Bladder microvascular endothelial cell (primary cell): ENCODE data around the gene STK16. TPM values are rescaled to one million over a fixed set of nuclear protein-coding genes. Genes with fewer than 3 reads are reported as not detected.

Experiments used
- total RNA-seq: library from RNA; depleted of rRNA; stranded (reverse); fragments of >200 nt; gene quantifications from 2 replicates; pipeline ENCODE4 v1.2.3, GENCODE V29; 2014

Gene STK16
- 16.5 and 21.8 TPM in 2 replicates for total RNA-seq

GRCh38 chr2:219245148-219245898 is at the start of gene STK16, which contains the start of gene GLB1L:
Gene STK16 (plus strand): TSS chr2:219245479. CDS start chr2:219246000, 521 bp downstream.
Gene GLB1L (minus strand): TSS chr2:219245444. CDS start chr2:219243573, 1,871 bp downstream.

GRCh38 chr2:219206328-219207133 is 38.7 kb upstream of the STK16 start, which contains the start of gene ZFAND2B:
Gene ZFAND2B (plus strand): TSS chr2:219206782. CDS start chr2:219206988, 206 bp downstream.

DNA sequence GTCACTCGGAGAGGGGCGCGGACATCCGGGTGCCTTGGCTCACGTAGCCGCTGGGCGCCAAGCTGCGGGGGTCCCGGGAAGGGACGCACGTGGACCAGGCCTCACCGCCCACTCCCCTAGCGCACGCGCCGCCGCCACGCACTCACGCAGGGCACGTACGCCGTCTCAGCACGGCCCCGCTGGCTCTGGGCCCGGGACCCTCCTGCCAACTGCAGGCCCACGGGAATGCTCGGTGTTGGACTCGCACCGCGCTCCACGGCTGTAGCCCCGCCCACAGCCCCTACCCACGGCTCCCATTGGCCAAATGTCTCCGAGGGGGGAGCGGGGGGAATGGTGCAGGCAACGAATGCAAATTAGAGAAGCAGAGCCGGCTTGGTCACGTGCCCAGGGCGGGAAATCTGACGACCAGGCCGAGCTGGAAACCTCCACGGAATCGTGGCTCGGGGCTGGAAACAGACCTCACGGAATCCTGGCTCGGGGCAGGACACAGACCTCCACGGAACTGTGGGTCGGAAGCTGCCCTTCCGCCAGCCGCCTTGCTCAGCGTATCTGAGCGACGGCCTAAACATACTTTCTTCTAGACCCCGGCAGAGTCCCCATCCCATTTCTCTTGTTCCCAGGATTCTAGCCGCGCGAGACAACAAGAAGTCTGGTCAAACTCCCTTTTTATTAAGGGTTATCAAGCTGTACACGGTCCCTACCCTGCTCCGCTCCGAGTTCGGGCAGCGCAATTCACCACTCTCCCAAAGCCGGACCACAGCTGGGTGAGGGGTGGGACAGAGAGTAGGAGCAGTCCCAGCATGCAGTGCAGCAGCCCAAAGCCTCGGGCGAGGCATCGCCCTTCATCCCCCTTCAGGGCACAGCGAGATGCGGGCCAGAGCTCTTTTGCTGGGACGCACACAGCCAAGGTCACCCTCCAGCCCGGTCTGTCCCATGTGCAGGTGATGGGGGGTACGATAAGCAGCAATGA is 26.3 kb upstream of the STK16 start, which contains the start of gene ABCB6:
Gene ABCB6, minus strand, starts transcription at position 227 of the 970 bp plus-strand sequence. CDS start 285 bp downstream, outside the sequence.

DNA sequence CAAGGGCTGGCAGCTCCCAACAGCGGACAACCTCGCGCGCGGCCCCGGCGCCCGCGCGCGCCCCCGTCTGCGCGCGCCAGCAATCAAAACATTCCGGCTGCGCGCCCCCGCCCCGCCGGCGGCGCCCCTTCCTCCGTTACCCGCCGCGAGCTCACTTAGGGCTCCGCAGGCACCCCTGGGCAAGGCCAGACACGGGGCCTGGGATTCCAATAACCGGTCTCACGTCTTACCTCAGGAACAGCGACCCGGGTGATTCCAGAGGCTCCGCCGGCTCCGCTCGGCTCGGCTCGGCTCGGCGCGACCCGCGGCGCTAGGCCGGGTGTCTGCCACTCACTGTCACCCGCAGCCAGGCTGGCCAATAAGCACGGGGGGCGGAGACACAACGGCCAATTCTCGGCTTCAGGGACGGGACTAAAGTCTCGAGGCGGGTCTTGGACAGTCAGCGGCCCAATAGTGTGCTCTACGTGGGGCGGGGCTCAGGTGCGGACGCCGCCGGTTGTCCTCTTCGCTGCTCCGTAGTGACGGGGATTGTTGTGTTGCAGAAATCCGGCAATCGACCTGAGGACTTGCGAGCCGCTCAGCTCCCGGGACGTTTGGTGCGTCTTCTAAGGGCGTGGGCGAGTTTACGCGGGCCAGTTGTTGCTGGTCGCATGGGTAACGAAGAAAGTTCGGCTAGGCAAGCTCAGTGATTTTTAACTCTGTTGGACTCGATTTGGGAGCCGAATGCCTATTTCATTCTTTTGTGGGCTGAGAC is 15.8 kb upstream of the STK16 start, which contains the start of the genes ANKZF1 and ATG9A:
Gene ANKZF1, plus strand, starts transcription at position 502 of the 754 bp plus-strand sequence. CDS start 452 bp downstream, outside the sequence.
Gene ATG9A, minus strand, starts transcription at position 332 of the 754 bp plus-strand sequence. CDS start 1,612 bp downstream, outside the sequence.

GRCh38 chr2:219252900-219253752 is 7.8 kb downstream of the STK16 start, which contains the start of gene TUBA4B:
Gene TUBA4B (plus strand): TSS chr2:219253243. CDS start chr2:219253408, 165 bp downstream.

GRCh38 chr2:219253753-219254589 is 8.7 kb downstream of the STK16 start, which contains the start of gene TUBA4A:
Gene TUBA4A (minus strand): TSS chr2:219253918. CDS start chr2:219253858, 60 bp downstream.

DNA sequence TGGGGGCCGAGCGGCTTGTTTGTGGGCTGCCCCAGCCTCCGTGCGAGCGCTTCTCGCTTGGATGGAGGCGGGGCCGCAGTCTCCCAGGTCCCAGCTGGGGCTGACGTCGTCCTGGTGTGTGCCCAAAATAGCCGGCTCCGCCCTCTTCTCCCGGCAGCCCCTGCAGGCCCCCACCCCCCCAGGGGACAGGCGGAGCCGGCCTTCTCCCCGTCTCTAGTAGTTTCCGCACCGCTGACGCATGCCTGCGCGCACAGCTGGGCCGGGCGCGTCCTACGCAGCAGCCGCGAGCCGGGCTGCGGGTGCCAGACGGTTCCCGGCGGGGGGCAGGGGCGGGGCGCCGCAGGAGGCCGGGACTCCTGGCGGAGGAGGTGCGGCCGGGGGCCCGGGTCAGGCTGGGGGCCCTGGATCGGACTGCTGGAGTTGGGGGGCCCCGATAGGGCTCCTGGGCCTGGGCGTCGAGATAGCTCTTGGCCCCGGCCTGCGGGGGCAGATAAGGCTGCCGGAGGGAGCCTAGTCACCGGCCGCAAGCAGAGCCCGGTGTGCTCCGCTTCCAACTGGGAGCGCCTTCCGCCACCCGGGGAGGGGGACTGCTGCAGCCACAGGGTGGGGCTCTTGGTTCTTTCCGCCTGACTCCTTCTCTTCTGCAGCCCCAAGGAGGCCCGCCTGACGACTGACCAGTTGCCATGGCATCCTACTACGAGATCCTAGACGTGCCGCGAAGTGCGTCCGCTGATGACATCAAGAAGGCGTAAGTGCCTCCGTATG is 34.1 kb downstream of the STK16 start, which contains the start of gene DNAJB2:
Gene DNAJB2, plus strand, starts transcription at position 216 of the 765 bp plus-strand sequence. Its CDS starts 468 bp downstream, at position 684.

Other genes with a start within 250 kb of the STK16 start
- not detected in 2 replicates for gene CFAP65, start 204.0 kb upstream of the STK16 start, total RNA-seq
- gene IHH, start 184.6 kb upstream of the STK16 start, total RNA-seq: not detected in 2 replicates
- gene NHEJ1, start 84.7 kb upstream of the STK16 start, total RNA-seq: 14.9 and 24.1 TPM in 2 replicates
- gene SLC23A3, start 75.5 kb upstream of the STK16 start, total RNA-seq: 0.81 and 4.5 TPM in 2 replicates
- gene CNPPD1, start 68.6 kb upstream of the STK16 start, total RNA-seq: 21.4 and 39.2 TPM in 2 replicates
- 49.7 TPM in 2 replicates for gene RETREG2, start 67.2 kb upstream of the STK16 start, total RNA-seq
- 21.0 and 22.2 TPM in 2 replicates for gene ZFAND2B, start 38.7 kb upstream of the STK16 start, total RNA-seq
- 31.4 and 45.8 TPM in 2 replicates for gene ABCB6, start 26.5 kb upstream of the STK16 start, total RNA-seq
- gene ATG9A, start 15.8 kb upstream of the STK16 start, total RNA-seq: 36.8 and 60.8 TPM in 2 replicates
- 19.3 and 23.1 TPM in 2 replicates for gene ANKZF1, start 15.7 kb upstream of the STK16 start, total RNA-seq
- 4.2 and 6.6 TPM in 2 replicates for gene GLB1L, start within 50 bp of the STK16 start, total RNA-seq
- gene TUBA4B, start 7.8 kb downstream of the STK16 start, total RNA-seq: not detected in 2 replicates
- gene TUBA4A, start 8.4 kb downstream of the STK16 start, total RNA-seq: 9.0 and 18.1 TPM in 2 replicates
- gene DNAJB2, start 33.9 kb downstream of the STK16 start, total RNA-seq: 18.0 and 40.7 TPM in 2 replicates
- 0.16 TPM in 1 of 2 replicates, not detected in the other for gene PTPRN, start 63.9 kb downstream of the STK16 start, total RNA-seq
- gene RESP18, start 87.3 kb downstream of the STK16 start, total RNA-seq: not detected in 2 replicates
- 40.3 and 51.7 TPM in 2 replicates for gene DNPEP, start 142.4 kb downstream of the STK16 start, total RNA-seq
- gene DES, start 172.9 kb downstream of the STK16 start, total RNA-seq: not detected in 2 replicates
- gene SPEG, start 189.4 kb downstream of the STK16 start, total RNA-seq: 0.44 and 0.65 TPM in 2 replicates